HG02759 (cell line): ENCODE measurements around the gene RNF213.
A peak's percentile ranks its signal among the peaks of the same experiment; 100 is the strongest.

Experiments
- ATAC-seq: cut with Tn5 transposase; IDR thresholded peaks from one replicate; pipeline ENCODE4 v1.9.1; 2021; ENCODE audit warnings: mild to moderate bottlenecking, moderate library complexity; ENCODE audit not compliant: unreplicated experiment

The RNF213 gene

GRCh38 chr17:80260791-80261158 lies at the start of gene RNF213:
RNF213 (plus strand) TSS chr17:80260852; CDS start chr17:80263682, 2,830 bp downstream.
- peak; percentile 33 for ATAC-seq

- no peak for ATAC-seq
Measured at GRCh38 chr17:80212109-80212508, 48.5 kb upstream of the RNF213 start.

DNA sequence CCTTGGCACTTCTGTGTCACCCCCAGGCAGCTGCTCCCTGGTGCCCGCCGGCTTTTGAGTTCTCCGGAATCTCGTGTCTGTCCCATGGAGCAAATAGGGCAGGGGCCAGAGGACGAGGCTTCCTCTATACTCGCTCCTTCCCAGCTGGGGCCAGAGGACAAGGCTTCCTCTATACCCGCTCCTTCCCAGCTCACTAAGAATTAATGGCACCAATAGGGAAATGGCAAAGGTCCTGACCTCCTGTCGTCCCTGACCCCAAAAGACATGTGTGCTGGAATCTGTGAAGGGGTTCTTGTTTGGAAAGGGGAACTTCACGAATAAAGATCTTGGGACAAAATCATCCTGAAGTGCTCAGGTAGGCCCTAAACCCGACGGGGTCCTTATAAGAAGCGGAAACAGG lies 48.1 kb upstream of the RNF213 start:
- ATAC-seq: no peak

DNA sequence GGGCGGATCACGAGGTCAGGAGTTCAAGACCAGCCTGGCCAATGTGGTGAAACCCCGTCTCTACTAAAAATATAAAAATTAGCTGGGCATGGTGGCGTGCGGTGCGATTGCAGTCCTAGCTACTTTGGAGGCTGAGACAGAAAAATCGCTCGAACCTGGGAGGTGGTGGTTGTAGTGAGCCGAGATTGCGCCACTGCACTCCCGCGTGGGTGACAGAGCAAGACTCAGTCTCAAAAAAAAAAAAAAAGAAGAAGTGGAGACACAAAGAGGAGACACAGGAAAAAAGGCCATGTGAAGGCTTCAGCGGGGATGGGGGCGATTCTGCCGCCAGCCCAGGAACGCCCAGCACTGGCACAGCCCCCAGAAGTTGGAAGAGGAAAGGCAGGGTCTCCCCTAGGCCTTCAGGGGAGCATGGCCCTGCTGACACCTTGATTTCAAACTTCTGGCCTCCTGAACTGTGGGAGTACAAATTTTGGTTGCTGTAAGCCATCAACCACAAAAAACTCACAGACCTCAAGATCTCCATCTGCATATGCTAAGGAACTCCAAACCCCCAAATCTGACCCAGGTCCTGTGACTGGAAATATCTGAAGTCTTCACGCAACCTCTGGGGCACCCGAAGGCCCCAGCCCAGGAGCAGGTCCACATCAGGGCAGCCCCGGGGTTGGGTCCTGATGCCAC lies 47.5 kb upstream of the RNF213 start:
- no peak for ATAC-seq

DNA sequence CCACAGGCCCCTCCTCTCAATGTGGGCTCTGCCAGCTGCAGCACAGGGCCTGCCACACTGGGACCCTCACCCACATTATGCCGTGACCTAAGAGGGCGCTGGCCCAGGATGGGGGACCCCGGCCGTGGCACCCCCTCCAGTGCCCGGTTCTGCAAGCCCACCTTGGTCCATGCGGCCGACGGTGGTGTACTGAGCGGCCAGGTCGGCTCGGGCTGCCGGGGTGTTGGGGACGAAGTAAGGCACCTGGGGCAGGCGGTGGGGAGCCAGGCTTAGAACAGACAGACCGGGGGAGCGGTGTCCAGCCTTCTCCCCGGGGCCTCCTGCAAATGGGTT lies 47.0 kb upstream of the RNF213 start:
- no peak for ATAC-seq

DNA sequence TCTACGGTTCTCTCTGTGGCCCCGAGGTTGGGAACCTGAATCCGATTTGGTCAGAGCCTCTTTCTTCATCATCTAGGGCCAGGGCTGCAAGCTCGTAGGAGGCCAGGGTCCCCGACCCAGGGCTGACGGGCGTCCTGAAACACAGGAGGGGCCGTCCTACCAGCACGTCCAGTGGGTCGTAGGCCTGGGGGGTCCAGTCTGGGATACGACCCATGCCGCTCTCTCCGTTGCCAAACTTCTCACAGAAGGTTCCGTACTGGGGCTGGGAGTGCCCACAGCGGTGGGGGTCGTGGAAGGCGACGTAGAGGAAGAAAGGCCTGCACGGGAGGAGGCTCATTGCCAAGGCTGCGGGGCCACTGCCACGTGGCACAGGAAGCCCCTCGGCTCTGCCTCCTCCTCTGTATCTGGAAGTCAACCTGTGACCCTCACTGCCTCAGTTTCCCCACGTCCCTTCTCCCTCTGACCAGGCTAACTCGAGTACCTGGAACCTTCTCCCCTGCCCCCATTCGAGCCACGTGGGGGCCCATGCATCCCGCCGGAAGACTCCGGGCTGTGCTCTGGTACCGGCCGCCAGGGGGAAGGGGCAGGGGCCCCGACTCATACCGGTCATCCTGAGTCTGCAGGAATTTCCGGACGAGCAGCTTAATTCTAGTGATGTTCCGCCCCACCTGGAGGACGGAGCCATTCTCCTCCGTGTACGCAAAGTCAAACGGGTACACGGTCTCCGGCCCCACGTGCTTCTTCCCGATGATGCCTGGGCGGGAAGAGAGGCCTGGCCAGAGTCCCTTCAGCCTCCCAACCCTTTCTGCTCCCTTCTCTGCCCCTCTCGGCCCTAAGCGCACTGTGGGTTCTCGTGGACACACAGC lies 46.4 kb upstream of the RNF213 start:
- no peak for ATAC-seq

DNA sequence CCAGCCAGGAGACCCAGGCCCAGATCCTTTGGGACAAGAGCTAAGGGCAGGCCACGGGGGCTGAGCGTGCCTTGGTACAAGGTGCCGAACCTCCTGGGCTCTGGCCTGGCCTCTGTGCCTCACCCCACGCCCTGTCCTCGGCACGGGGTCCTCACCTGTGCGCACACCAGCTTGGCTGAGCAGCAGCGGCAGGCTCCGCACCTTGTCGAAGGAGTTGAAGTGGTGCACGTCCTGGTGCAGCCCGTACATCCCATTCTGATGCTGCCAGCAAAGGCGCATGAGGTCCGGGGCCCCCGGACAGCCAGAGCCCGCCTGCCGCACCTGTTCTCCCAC lies 45.8 kb upstream of the RNF213 start:
- no peak for ATAC-seq

DNA sequence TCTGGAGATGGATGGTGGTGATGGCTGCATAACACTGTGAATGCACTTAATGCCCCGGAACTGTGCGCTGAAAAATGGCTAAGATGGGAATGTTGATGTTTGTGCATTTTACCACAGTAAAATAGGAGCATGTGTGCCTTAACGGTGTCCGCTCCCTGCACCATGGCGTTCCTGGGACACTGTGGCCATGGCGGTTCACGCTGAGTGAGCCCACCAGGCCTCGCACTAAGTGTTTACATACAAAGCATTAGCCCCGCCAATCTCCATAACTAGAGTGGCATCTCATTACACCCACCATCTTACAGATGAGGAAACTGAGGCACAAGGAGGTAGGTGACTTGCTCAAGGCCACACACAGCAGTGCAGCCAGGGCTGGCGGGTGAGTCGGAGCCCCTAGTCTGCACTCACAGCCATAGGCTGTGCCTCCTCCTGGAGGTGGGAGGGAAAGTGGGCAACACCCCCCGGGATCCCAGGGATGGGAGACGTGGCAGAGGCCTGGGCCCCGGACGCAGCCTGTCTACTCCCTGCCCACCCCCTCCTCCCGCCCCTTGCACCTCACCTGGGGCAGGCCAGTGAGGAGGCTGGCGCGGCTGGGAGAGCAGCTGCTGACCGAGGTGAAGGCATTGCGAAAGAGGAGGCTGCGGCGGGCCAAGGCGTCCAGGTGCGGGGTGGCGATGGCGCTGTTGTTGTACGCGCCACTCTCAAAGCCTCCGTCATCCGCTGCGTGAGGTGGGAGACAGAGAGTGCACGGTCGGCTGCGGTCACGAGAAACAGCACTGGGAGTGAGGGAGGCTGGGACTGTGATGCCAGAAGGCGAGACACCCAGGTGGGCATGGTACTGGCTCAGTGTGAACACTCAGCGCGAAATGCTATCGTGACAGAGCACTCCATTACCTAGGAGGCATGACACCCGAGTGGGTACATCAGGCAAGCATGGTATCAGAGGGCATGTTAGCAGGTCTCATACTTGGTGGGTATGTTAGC lies 43.9 kb upstream of the RNF213 start:
- ATAC-seq: no peak

- ATAC-seq: no peak
Measured at GRCh38 chr17:80217703-80218362, 42.8 kb upstream of the RNF213 start.

- ATAC-seq: no peak
Measured at GRCh38 chr17:80218391-80218790, 42.3 kb upstream of the RNF213 start.

DNA sequence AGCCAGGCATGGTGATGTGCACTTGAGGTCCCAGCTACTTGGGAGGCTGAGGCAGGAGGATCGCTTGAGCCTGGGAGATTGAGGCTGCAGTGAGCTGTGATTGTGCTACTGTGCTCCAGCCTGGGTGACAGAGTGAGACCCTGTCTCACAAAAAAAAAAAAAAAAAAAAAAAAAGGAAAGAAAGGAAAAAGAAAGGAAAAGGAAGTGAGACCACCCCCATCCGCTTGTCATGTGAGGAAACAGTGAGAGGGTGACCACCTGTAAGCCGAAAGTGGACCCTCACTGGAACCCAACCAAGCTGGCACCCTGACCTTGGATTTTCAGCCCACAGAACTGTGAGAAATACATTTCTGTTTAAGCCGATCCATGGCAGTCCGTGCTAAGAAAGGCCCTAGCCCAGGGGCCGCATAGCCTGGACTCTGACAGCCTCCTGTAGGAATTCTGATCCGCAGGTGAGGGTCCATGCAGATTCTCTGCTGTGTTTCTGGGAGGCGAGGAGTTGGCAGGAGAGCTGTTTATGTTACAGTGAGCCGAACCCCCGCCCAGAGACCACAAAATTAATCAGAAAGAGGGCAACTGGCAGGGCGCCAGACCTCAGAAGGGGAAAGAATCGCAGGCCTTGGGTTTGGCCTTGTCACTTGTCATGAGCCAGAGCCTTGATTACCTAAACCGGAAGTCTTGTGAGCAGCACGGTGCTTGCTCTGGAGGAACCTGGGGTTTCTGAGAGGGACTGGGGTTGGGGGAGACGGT lies 41.5 kb upstream of the RNF213 start:
- ATAC-seq: peak; percentile 57

DNA sequence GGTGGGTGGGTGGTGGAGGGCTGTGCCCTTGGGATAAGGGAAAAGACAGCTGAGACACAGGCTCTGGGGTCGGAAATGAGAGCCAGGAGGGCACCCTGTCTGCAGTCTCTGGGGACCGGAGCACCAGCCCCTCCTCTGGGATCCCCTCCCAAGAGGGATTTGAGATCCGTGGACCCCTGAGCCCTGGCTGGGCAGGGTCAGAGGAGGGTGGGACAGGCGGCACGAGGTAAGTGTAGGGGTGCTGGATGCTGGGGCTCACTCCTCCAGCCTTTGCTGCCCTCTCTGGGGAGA lies 40.9 kb upstream of the RNF213 start:
- ATAC-seq: no peak

- peak; percentile 45 for ATAC-seq
Measured at GRCh38 chr17:80220054-80220735, 40.5 kb upstream of the RNF213 start, which contains the start of the genes SGSH and SLC26A11. SGSH (minus strand) TSS chr17:80220333; CDS start chr17:80220313, 20 bp downstream. SLC26A11 (plus strand) TSS chr17:80220427; CDS start chr17:80221561, 1,134 bp downstream.

DNA sequence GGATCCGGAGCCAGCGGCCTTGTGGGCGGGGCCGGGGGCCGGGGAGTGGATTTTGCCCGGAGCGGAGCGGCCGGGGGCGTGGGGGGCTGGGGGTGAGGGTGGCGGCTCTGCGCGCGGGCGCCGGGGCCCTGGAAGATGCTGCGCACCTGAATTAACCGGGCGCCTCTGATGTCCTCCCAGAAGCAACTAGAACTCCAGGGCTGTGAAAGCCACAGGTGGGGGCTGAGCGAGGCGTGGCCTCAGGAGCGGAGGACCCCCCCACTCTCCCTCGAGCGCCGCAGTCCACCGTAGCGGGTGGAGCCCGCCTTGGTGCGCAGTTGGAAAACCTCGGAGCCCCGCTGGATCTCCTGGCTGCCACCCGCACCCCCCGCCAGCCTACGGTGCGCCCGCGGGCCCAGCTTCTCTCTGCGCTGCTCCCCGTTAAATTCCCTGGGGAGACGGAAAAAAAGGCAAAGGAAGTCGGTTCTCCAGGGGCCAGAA lies 39.9 kb upstream of the RNF213 start:
- ATAC-seq: no peak

GRCh38 chr17:80221351-80222105 lies 39.1 kb upstream of the RNF213 start:
- ATAC-seq: no peak

GRCh38 chr17:80222376-80223141 lies 38.1 kb upstream of the RNF213 start:
- ATAC-seq: no peak

GRCh38 chr17:80223142-80223815 lies 37.4 kb upstream of the RNF213 start:
- no peak for ATAC-seq
